HCT116 (cell line): ENCODE measurements around the gene PSME4. TPM values are rescaled to one million over a fixed set of nuclear protein-coding genes. Genes with fewer than 3 reads are reported as not detected.

Experiments used
- ATAC-seq: fragments of 200-7000 bp; cut with Tn5 transposase; 2 replicates; pipeline ENCODE4 v1.9.1; 2020; ENCODE audit warnings: mild to moderate bottlenecking, moderate library complexity
- BruUV-seq: library from RNA; stranded (reverse); fragments of 400-500 nt; replicated peaks from 2 replicates; lab custom pipeline; 2021; lab: Mats Ljungman, UMichigan
- CTCF ChIA-PET: fragments of 300-600 bp; sonication (Branson Sonifier 250); formaldehyde crosslinking; loops from one replicate; lab custom pipeline; 2021; ENCODE audit warnings: antibody characterized with exemption; lab: Charles Lee
- POLR2A ChIA-PET: fragments of 300-600, 350-600 bp; sonication (Branson Sonifier 250); formaldehyde crosslinking; loops from one replicate; lab custom pipeline; 2021; ENCODE audit warnings: antibody characterized with exemption; lab: Charles Lee
- RAD21 ChIA-PET, 2 experiments: fragments of 300-600 bp; sonication (Branson Sonifier 250); formaldehyde crosslinking; loops; one replicate each; lab custom pipeline; 2023; ENCODE audit warnings: low total read pairs in 2 of 2; ENCODE audit not compliant: uncharacterized antibody in 2 of 2, unreplicated experiment in 2 of 2, low non-redundant PET in 1 of 2; lab: Charles Lee
- DNase-seq: peaks from one replicate; pipeline ENCODE4 v3.0.0-alpha.2; 2010; ENCODE audit warnings: low read depth, low spot score
- H2AFZ ChIP-seq: fragments of 200-600 bp; shearing (Covaris generic), sonication (generic); 2 replicates; pipeline ENCODE4 v1.6.1; 2017; ENCODE audit warnings: low read depth, mixed run types, mixed read lengths, antibody characterized with exemption, low read length; ENCODE audit not compliant: poor library complexity, severe bottlenecking
- H3K27ac ChIP-seq: 2 replicates; pipeline ENCODE4 v1.5.1; 2012; ENCODE audit warnings: low read depth, low read length
- H3K27me3 ChIP-seq: fragments of 200-600 bp; sonication (generic); 2 replicates; pipeline ENCODE4 v1.6.1; 2016; ENCODE audit warnings: mixed run types, low read length, mixed read lengths; ENCODE audit not compliant: insufficient read depth
- H3K36me3 ChIP-seq, 2 experiments: fragments of 200-500 bp in 1 of 2; fragments of 200-600 bp in 1 of 2; sonication (Bioruptor generic) in 1 of 2; sonication (generic) in 1 of 2; 2 replicates each; pipeline versions ENCODE4 v1.5.1 to v1.6.1; 2014 to 2016; ENCODE audit warnings: low read length in 2 of 2, inconsistent platforms in 1 of 2, mixed read lengths in 1 of 2, mixed run types in 1 of 2; ENCODE audit not compliant: insufficient read depth in 2 of 2, control insufficient read depth in 1 of 2
- H3K4me1 ChIP-seq, 2 experiments: fragments of 200-600 bp in 1 of 2; sonication (generic) in 1 of 2; 2 replicates each; pipeline versions ENCODE4 v1.5.1 to v1.6.1; 2012 to 2017; ENCODE audit warnings: low read length in 2 of 2, inconsistent platforms in 1 of 2, mild to moderate bottlenecking in 1 of 2, mixed read lengths in 1 of 2, mixed run types in 1 of 2, moderate library complexity in 1 of 2; ENCODE audit not compliant: insufficient read depth in 2 of 2, control insufficient read depth in 1 of 2
- H3K4me2 ChIP-seq: fragments of 200-600 bp; sonication (generic); 2 replicates; pipeline ENCODE4 v1.6.1; 2017; ENCODE audit warnings: mixed run types, low read length, mixed read lengths
- H3K4me3 ChIP-seq, 2 experiments: fragments of 200-600 bp in 1 of 2; sonication (generic) in 1 of 2; replicated peaks in 1 of 2; 2 replicates each; pipeline ENCODE4 v1.5.1; 2011 to 2016; ENCODE audit warnings: low read length in 2 of 2, control low read depth in 1 of 2, low read depth in 1 of 2, mild to moderate bottlenecking in 1 of 2, mixed read lengths in 1 of 2, mixed run types in 1 of 2
- H3K79me2 ChIP-seq: fragments of 200-600 bp; sonication (generic); 2 replicates; pipeline ENCODE4 v1.6.1; 2017; ENCODE audit warnings: mild to moderate bottlenecking, mixed run types, low read length, moderate library complexity, mixed read lengths; ENCODE audit not compliant: insufficient read depth
- H3K9ac ChIP-seq: fragments of 200-600 bp; sonication (generic); 2 replicates; pipeline ENCODE4 v1.6.1; 2016; ENCODE audit warnings: low read length, mixed read lengths
- H3K9me2 ChIP-seq: fragments of 200-600 bp; sonication (generic), shearing (Covaris generic); 2 replicates; pipeline ENCODE4 v1.6.1; 2017; ENCODE audit warnings: mixed run types, mild to moderate bottlenecking, moderate library complexity; ENCODE audit not compliant: insufficient read depth
- H3K9me3 ChIP-seq, 2 experiments: fragments of 200-500 bp in 1 of 2; fragments of 200-600 bp in 1 of 2; sonication (Bioruptor generic) in 1 of 2; sonication (generic) in 1 of 2; 2 replicates each; pipeline ENCODE4 v1.6.1; 2014 to 2017; ENCODE audit warnings: low read length in 2 of 2, mixed read lengths in 2 of 2, inconsistent platforms in 1 of 2, low read depth in 1 of 2, mild to moderate bottlenecking in 1 of 2, mixed run types in 1 of 2, moderate library complexity in 1 of 2; ENCODE audit not compliant: control insufficient read depth in 1 of 2, insufficient read depth in 1 of 2
- H4K20me1 ChIP-seq: fragments of 200-600 bp; sonication (generic), shearing (Covaris generic); 2 replicates; pipeline ENCODE4 v1.6.1; 2017; ENCODE audit warnings: mixed run types, mild to moderate bottlenecking, moderate library complexity; ENCODE audit not compliant: insufficient read depth
- ATF3 ChIP-seq: IDR thresholded peaks from 2 replicates; pipeline ENCODE4 v1.6.1; 2012
- CBX3 ChIP-seq: IDR thresholded peaks from 2 replicates; pipeline ENCODE4 v1.6.1; 2012; ENCODE audit warnings: low read depth
- CEBPB ChIP-seq: IDR thresholded peaks from 2 replicates; pipeline ENCODE4 v1.6.1; 2012; ENCODE audit warnings: low read depth
- CTCF ChIP-seq, 3 experiments: fragments of 200-600 bp in 1 of 3; sonication (generic) in 1 of 3; IDR thresholded peaks in 2 of 3; conservative IDR thresholded peaks in 1 of 3; 2 replicates each; pipeline ENCODE4 v1.5.1; 2012 to 2017; ENCODE audit warnings: low read depth in 2 of 3, low read length in 2 of 3, antibody characterized with exemption in 1 of 3, borderline replicate concordance in 1 of 3, control low read depth in 1 of 3, mild to moderate bottlenecking in 1 of 3, mixed read lengths in 1 of 3, mixed run types in 1 of 3, moderate library complexity in 1 of 3; ENCODE audit not compliant: insufficient read depth in 1 of 3
- EGR1 ChIP-seq: IDR thresholded peaks from 2 replicates; pipeline ENCODE4 v1.6.1; 2012; ENCODE audit warnings: low read depth
- ELF1 ChIP-seq: IDR thresholded peaks from 2 replicates; pipeline ENCODE4 v1.6.1; 2012; ENCODE audit warnings: low read depth, borderline replicate concordance
- EZH2 ChIP-seq: fragments of 200-600 bp; sonication (generic); IDR thresholded peaks from 2 replicates; pipeline ENCODE4 v1.6.1; 2017; ENCODE audit warnings: antibody characterized with exemption, mixed run types
- EZH2phosphoT487 ChIP-seq: fragments of 200-600 bp; IDR thresholded peaks from 2 replicates; pipeline ENCODE4 v1.6.1; 2018; ENCODE audit warnings: antibody characterized with exemption, borderline replicate concordance
- FOSL1 ChIP-seq: IDR thresholded peaks from 2 replicates; pipeline ENCODE4 v1.6.1; 2012; ENCODE audit warnings: low read depth
- JUND ChIP-seq: IDR thresholded peaks from 2 replicates; pipeline ENCODE4 v1.6.1; 2012
- POLR2A ChIP-seq: IDR thresholded peaks from 2 replicates; pipeline ENCODE4 v1.7.0; 2011; ENCODE audit warnings: borderline replicate concordance; ENCODE audit not compliant: insufficient read depth, insufficient read length; ENCODE audit errors: extremely low read depth
- RAD21 ChIP-seq: IDR thresholded peaks from 2 replicates; pipeline ENCODE4 v1.6.1; 2012; ENCODE audit warnings: low read depth, mild to moderate bottlenecking
- REST ChIP-seq: IDR thresholded peaks from 2 replicates; pipeline ENCODE4 v1.6.1; 2012; ENCODE audit warnings: low read depth
- SIN3A ChIP-seq: IDR thresholded peaks from 2 replicates; pipeline ENCODE4 v1.6.1; 2012; ENCODE audit warnings: low read depth
- SP1 ChIP-seq: IDR thresholded peaks from 2 replicates; pipeline ENCODE4 v1.6.1; 2012; ENCODE audit warnings: low read depth
- YY1 ChIP-seq: IDR thresholded peaks from 2 replicates; pipeline ENCODE4 v1.6.1; 2011; ENCODE audit warnings: low read length, low read depth, moderate library complexity, mild to moderate bottlenecking; ENCODE audit not compliant: insufficient replicate concordance; ENCODE audit errors: extremely low read depth
- ZFX ChIP-seq: fragments of 450-650 bp; IDR thresholded peaks from 2 replicates; pipeline ENCODE4 v1.6.1; 2017
- intact Hi-C: fragments of 100-400 bp; cut with micrococcal nuclease; formaldehyde crosslinking; loops from 2 replicates; pipeline ENCODE4 v1.10.0; 2022
- total RNA-seq: library from RNA; stranded (reverse); gene quantifications from one replicate; pipeline ENCODE4 v1.2.1, GENCODE V29; 2021; ENCODE audit not compliant: unreplicated experiment

PSME4 gene
- total RNA-seq, 1 experiment from 2014 or later: 53.2 TPM

- no peak for TF ChIP-seq SIN3A
- no peaks in the 10 kb centered on the region for H3K9me3 ChIP-seq
- H3K27me3 ChIP-seq: no peaks in the 10 kb centered on the region
- ChIA-PET CTCF (no interaction called here), POLR2A (no interaction called here), RAD21 (no interaction called here)
- no peaks in the 10 kb centered on the region for H3K79me2 ChIP-seq
- no peak for DNase-seq
- no peak for ATAC-seq
- BruUV-seq: no TSS peak
- no peaks in the 10 kb centered on the region for H3K9me2 ChIP-seq
- H3K27ac ChIP-seq: no peak overlapping the region
- peaks cover 0 to 3% of the 10 kb centered on the region in 2 experiments; a peak in 1 of 4 replicates for H3K4me1 ChIP-seq
- no peaks in the 10 kb centered on the region for H3K36me3 ChIP-seq
- no peak overlapping the region for H3K4me3 ChIP-seq
- no peaks in the 10 kb centered on the region for H4K20me1 ChIP-seq
- H2AFZ ChIP-seq: no peak overlapping the region
- no peak overlapping the region for H3K4me2 ChIP-seq
- H3K9ac ChIP-seq: no peak overlapping the region
- intact Hi-C loops: no loop called here
Measured at GRCh38 chr2:54012538-54013141, 41.8 kb upstream of the PSME4 start.

GRCh38 chr2:54009549-54009948 lies 38.8 kb upstream of the PSME4 start:
- ATAC-seq (no peak), DNase-seq (no peak)
- Histone ChIP-seq H3K36me3 (no peaks in the 10 kb centered on the region), H3K79me2 (no peaks in the 10 kb centered on the region), H3K4me1 (no peaks in the 10 kb centered on the region), H4K20me1 (no peaks in the 10 kb centered on the region), H3K4me2 (no peak overlapping the region), H3K4me3 (no peak overlapping the region), H3K9me2 (no peaks in the 10 kb centered on the region), H3K27ac (no peak overlapping the region), H3K9me3 (no peaks in the 10 kb centered on the region), H2AFZ (no peak overlapping the region), H3K9ac (no peak overlapping the region), H3K27me3 (no peaks in the 10 kb centered on the region)
- RAD21 ChIA-PET: no interaction called here
- intact Hi-C loops: no loop called here
- POLR2A ChIA-PET: no interaction called here
- CTCF ChIA-PET: no interaction called here
- no TSS peak for BruUV-seq
- TF ChIP-seq CTCF (IDR thresholded peaks at IDR 0.05 in 2 of 3, conservative IDR thresholded peaks at IDR 0.05 in 1 of 3; ENCODE audit: borderline replicate concordance in 1 of 3, insufficient read depth in 1 of 3, low read depth in 2 of 3, low read length in 2 of 3) (no peak), ZFX (no peak), SP1 (no peak), RAD21 (no peak), ELF1 (no peak), CEBPB (no peak), ATF3 (no peak), JUND (no peak), REST (no peak), SIN3A (no peak), EZH2 (no peak), EZH2phosphoT487 (no peak), CBX3 (no peak), EGR1 (no peak), YY1 (no peak), FOSL1 (no peak), POLR2A (no peak)
